Mucosa of gallbladder (tissue), 1 donor: ENCODE results near the gene HRH1. TPM values are rescaled to one million over a fixed set of nuclear protein-coding genes. Genes with fewer than 3 reads are reported as not detected.
"Not testable (repeated sequence)": the region's sequence is repeated elsewhere in the genome, so short reads cannot be mapped to it uniquely, and the experiment has no call there.

ENCODE experiments used
- DNase-seq: peaks from one replicate; pipeline ENCODE4 v3.0.0-alpha.2; 2020; ENCODE audit warnings: low spot score
- total RNA-seq: library from RNA; stranded (reverse); gene quantifications from one replicate; pipeline ENCODE4 v1.2.1, GENCODE V29; 2021
- donor health status: DM: no; HTN: no; CAD: no.

Gene HRH1
- total RNA-seq, 1 donor from 2014 or later = 5.6 TPM

- no peak for DNase-seq
Observed at GRCh38 chr3:11204697-11205348, 50.5 kb downstream of the HRH1 start.

DNA sequence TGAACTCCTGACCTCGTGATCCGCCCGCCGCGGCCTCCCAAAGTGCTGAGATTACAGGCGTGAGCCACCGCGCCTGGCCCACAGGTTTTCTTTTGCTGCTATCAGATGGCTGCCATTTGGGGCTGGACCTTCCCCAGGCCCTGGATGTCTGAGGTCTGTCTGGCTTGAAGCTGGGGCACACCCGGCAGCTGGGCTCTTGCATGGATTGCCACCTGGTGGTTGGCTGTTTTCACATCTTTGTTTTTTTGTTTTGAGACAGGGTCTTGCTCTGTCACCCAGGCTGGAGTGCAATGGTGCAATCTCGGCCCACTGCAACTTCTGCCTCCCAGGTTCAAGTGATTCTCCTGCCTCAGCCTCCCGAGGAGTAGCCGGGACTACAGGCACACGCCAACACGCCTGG lies 51.6 kb downstream of the HRH1 start:
- not testable (repeated sequence) for DNase-seq

DNA sequence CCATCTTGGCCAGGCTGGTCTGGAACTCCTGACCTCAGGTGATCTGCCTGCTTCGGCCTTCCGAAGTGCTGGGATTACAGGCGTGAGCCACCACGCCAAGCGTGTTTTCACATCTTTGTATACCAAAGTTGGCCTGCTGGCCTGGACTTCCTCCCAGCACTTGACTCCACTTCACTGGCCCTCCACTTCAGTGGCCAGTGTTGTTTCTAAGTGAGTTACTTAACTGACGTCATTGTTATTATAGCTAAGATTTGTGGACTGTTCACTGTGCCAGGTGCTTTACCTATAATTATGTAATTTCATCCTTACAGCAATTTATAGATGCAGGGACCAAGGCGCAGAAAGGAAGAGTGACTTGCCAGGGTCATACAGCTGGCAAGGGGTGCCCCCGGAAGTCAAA lies 52.0 kb downstream of the HRH1 start:
- DNase-seq = no peak

- no peak for DNase-seq
Observed at GRCh38 chr3:11206953-11207352, 52.7 kb downstream of the HRH1 start.

- DNase-seq = no peak
Observed at GRCh38 chr3:11211531-11212298, 57.4 kb downstream of the HRH1 start.

DNA sequence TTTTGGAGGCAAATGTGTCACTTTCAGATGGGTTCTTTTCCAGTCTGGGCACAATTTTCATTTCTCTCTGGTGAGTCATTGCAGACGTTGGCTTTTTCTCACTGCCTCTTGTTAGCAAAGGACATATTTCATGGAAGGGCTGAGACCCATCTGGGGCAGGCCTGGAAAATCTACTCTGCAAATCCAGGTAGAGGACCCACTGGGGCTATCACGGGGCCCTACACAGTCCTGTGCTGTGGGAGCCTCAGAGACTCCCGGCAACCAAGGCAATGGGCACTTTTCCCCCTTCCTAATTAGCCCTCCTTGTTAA lies 58.0 kb downstream of the HRH1 start:
- no peak for DNase-seq

DNA sequence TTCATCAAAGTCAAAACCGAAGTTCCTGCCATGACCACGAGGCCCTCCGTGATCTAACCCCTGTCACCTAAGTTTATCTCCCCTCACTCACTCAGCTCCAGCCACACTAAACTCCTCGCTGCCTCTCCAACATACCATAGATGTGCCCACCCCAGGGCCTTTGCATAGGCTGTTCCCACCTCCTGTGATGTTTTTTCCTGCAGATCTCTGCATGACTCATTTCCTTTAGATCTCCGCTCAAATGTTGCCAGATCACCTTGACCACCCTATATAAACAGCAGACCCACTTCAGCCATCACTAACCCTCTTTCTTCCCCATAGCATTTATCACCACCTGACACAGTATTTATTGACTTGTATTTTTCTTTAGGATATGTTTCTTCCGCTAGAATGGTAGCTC lies 58.5 kb downstream of the HRH1 start:
- DNase-seq = no peak

- no peak for DNase-seq
Observed at GRCh38 chr3:11213810-11214450, 59.6 kb downstream of the HRH1 start.

- no peak for DNase-seq
Observed at GRCh38 chr3:11214451-11214978, 60.2 kb downstream of the HRH1 start.

GRCh38 chr3:11217370-11217769 lies 63.1 kb downstream of the HRH1 start:
- DNase-seq = not testable (repeated sequence)

DNA sequence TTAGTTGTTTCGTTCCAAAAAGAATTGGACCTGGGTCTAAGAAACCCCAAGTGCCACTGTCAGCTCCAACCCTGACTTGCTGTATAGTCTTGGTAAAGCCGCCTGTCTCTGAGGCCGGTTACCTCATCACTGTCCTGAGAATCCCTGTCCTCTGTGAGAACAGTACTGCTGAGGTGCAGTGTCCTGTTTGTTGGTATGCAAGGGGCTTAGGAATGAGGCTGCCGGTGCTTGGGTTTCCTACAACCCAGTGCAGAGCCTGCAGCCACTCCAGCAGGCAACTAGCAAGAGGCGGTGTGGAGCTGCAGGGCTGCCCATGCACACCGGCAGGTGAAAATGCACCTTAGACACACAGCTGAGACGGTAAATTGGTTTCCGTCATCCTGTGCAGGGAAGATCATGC lies 65.9 kb downstream of the HRH1 start:
- no peak for DNase-seq

- DNase-seq = no peak
Observed at GRCh38 chr3:11221818-11222415, 67.6 kb downstream of the HRH1 start.

GRCh38 chr3:11224010-11224409 lies 69.7 kb downstream of the HRH1 start:
- no peak for DNase-seq

DNA sequence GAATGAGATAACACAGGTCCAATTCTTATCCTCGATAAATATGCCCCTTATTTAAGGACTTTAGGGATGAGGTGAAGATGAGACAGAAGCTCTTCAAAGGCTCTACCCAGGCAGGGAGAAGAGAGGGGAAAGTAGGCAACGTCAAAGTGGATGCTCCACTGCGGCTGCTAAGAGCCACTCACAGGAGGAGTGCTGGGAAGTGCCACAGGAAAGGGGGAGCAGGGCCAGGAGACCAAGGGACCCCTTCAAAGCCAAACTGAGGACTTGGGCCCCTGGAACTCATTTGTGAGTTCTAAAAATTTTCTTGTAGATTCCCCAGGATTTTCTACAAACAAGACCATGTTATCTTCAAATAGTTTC lies 70.6 kb downstream of the HRH1 start:
- no peak for DNase-seq

DNA sequence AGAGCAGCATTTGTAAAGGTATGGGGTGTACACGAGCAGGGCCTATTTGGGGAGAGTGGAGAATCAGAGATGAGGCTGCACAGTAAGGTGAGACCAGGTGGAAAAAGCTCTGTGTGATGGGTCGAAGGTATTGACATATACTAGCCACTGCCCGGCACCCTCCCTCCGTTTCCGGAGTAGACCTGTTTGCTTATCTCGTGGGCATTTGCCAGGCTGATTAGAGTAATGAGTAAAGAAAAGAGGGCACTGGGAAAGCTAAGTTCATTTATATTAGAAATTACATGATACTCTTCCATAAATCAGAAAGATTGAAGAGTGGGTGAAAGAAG lies 71.7 kb downstream of the HRH1 start:
- peak; percentile 63 for DNase-seq

DNA sequence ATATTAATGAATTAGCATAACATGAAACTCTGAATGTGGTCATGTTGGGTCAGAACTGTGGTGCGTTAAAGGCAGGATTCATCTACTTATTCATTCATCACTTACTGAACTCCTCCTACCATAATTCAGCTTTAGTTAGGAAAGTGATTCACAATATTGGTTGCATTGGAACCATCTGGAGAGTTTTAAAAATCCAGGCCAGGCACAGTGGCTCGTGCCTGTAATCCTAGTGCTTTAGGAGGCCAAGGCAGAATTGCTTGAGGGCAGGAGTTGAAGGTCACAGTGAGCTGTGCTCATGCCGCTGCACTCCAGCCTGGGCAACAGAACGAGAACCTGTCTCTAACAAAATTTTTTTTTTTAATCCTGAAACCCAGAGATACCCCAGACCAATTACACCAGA lies 73.7 kb downstream of the HRH1 start:
- DNase-seq = no peak

DNA sequence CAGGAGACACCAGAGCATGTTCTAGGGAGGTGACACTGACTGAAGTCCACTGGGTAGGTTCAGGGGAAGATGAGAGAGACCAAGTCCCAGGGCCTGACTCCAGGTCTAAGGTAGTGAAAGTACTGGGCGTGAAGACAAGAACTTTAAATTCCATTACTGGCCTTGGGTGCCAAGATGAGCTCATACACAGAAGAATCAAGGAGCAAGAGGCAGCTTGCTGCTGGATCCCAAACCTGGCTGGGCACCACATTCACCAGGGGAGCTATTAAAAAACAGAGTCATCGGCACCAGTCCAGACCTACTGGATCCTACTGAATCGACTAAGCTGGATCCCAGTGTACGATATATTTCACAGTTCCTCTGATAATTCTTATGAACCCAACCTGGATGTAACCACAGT lies 75.8 kb downstream of the HRH1 start:
- no peak for DNase-seq

- DNase-seq = no peak
Observed at GRCh38 chr3:11230832-11231231, 76.5 kb downstream of the HRH1 start.

DNA sequence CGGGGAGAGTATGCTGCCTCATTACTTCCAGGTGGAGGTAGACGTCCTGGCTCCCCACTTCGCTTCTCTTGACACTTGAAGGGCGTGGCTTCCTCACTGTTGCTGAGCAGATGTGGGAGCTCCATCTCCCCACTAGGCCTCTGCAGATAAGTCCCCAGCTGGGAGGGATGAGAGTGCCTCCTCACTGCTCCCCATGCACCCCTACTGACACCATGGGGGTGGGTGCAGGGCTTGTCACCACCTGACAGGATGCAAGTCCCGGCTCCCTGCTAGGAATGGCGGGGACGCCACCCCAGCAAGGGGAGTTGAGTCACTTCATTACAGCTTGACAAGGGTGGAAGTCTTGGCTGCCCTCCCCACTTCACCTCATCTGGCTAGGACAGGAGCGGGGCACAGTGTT lies 81.1 kb downstream of the HRH1 start:
- DNase-seq = no peak

DNA sequence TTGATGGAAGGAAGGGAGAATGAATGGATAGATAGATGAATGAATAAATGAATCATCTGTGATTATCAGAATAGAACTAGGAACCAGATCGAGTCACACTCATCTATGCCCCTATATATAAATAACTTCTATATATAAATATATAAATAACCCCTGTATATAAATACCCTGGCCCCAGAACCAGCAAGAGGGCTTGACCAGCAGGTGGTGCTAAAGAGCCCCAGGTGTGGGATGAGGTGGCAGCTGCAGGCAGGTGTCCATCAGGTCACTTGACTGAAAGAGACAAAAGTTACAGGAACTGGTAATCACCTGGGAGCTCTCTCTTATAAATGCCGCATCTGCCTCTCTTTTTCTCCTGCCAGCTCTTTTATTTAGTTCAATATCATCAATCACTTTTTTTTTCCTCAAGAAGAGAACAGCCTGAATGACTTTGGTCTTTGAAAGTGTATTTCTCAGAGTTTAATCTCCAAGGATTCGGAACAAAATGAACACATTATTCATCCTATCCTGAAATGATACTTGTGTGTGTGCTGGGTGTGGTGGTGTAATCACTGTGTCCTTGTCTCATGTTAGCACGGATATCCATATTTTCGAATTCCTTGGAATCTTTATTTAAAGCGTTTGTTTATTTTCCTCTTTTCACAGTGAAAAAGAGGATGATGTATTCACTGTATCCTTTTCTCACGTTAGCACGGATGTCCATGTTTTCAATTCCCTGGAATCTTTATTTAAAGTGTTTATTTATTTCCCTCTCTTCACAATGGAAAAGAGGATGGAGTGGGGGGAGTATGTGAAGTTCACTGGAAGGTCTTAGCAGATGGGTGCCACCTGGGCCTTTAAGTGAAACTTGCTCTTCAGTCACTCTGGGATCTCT lies 82.5 kb downstream of the HRH1 start:
- DNase-seq = peak; percentile 63

GRCh38 chr3:11238060-11238459 lies 83.8 kb downstream of the HRH1 start:
- DNase-seq = no peak

GRCh38 chr3:11238880-11239279 lies 84.6 kb downstream of the HRH1 start:
- DNase-seq = no peak
